ENCODE data around the gene HSF4.

Gene HSF4

DNA sequence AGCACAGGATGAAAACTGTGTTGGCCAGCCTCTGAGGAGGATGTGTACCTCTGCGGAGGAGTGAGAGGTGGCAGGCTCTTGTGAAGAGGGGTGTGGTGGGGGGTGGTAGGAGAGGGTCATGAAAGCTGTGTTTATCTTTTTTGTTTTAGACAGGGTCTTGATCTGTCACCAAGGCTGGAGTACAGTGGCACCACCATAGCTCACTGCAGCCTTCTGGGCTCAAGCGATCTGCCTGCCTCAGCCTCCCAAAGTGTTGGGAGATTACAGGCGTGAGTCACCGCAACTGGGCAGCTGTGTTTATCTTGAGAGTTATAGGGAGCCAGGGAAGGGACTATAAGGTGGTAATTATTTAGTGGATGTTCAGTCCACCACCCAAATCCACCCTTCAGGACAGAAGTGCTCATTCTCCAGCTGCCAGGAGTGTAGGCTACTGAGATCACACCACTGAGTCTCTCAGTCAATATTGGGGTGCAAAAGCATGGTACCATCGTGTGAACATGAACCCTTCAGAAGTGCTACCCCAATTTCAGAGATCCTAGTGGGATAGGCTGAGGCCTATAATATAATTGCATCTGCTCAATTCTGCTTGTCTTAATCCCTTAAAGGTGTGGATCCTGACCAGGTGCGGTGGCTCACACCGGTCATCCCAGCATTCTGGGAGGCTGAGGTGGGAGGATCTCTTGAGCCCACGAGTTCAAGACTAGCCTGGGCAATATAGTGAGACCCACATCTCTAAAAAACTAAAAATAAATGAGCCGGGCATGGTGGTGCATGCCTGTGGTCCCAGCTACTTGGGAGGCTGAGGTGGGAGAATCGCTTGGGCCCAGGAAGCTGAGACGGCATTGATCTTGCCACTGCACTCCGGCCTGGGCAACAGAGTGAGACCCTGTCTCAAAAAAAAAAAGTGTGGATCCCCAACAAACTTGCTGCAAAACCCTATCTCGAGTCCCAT, 26.2 kb downstream of the HSF4 start:
- H3K4me1 ChIP-seq (ENCODE audit: insufficient read depth, poor library complexity, severe bottlenecking), result peaks cover 8% of the 10 kb centered on the region
- ATAC-seq (ENCODE audit: low read depth), result no peak
- no peak overlapping the region for H3K27ac ChIP-seq (ENCODE audit: poor library complexity, severe bottlenecking)
- H3K9me3 ChIP-seq (ENCODE audit: severe bottlenecking), result no peaks in the 10 kb centered on the region
- no peak for DNase-seq (ENCODE audit: low spot score)
- H3K36me3 ChIP-seq (ENCODE audit: low read depth), result peaks cover 31% of the 10 kb centered on the region
- no peaks in the 10 kb centered on the region for H3K27me3 ChIP-seq (ENCODE audit: insufficient read depth, poor library complexity, severe bottlenecking)
- TF ChIP-seq, protein P1, sequence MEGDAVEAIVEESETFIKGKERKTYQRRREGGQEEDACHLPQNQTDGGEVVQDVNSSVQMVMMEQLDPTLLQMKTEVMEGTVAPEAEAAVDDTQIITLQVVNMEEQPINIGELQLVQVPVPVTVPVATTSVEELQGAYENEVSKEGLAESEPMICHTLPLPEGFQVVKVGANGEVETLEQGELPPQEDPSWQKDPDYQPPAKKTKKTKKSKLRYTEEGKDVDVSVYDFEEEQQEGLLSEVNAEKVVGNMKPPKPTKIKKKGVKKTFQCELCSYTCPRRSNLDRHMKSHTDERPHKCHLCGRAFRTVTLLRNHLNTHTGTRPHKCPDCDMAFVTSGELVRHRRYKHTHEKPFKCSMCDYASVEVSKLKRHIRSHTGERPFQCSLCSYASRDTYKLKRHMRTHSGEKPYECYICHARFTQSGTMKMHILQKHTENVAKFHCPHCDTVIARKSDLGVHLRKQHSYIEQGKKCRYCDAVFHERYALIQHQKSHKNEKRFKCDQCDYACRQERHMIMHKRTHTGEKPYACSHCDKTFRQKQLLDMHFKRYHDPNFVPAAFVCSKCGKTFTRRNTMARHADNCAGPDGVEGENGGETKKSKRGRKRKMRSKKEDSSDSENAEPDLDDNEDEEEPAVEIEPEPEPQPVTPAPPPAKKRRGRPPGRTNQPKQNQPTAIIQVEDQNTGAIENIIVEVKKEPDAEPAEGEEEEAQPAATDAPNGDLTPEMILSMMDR (IDR thresholded peaks at IDR 0.05; ENCODE audit: poor library complexity, severe bottlenecking), result no peak
- H3K4me3 ChIP-seq (ENCODE audit: severe bottlenecking), result no peak overlapping the region

DNA sequence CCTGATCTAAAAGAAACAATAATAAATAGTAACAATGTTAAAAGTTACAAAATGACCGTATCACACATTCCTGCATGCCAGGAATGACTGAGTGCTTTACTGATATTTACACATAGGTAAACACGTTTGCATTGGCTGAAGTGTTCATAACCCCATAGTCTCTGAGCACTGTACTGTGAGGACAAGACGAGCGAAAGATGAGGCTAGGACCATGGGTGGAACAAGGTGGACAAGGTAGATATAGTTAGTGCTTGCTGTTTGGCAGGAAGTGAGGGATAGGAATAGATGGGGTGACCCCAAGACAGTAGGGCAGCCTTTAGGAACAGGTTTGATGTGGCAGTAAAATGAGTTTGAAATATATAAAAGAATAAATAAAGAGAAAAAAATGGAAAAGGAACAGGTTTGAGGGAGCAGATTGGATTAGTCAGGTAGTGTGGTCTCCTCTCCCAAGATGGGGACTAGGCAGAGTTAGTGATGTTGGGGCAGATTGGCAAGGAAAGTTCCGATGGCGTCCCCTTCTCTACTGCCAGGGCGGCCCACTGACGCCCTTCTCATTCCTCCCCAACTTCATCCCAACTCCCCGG, 27.0 kb downstream of the HSF4 start:
- Histone ChIP-seq H3K4me1 (ENCODE audit: insufficient read depth, poor library complexity, severe bottlenecking) (peaks cover 8% of the 10 kb centered on the region), H3K27ac (ENCODE audit: poor library complexity, severe bottlenecking) (peak overlapping the region; percentile 61), H3K27me3 (ENCODE audit: insufficient read depth, poor library complexity, severe bottlenecking) (no peaks in the 10 kb centered on the region), H3K9me3 (ENCODE audit: severe bottlenecking) (no peaks in the 10 kb centered on the region), H3K4me3 (ENCODE audit: severe bottlenecking) (peak overlapping the region; percentile 79), H3K36me3 (ENCODE audit: low read depth) (peaks cover 38% of the 10 kb centered on the region)
- TF ChIP-seq, protein P1 (IDR thresholded peaks at IDR 0.05; ENCODE audit: poor library complexity, severe bottlenecking), result no peak
- ATAC-seq (ENCODE audit: low read depth) (no peak), DNase-seq (ENCODE audit: low spot score) (no peak)

DNA sequence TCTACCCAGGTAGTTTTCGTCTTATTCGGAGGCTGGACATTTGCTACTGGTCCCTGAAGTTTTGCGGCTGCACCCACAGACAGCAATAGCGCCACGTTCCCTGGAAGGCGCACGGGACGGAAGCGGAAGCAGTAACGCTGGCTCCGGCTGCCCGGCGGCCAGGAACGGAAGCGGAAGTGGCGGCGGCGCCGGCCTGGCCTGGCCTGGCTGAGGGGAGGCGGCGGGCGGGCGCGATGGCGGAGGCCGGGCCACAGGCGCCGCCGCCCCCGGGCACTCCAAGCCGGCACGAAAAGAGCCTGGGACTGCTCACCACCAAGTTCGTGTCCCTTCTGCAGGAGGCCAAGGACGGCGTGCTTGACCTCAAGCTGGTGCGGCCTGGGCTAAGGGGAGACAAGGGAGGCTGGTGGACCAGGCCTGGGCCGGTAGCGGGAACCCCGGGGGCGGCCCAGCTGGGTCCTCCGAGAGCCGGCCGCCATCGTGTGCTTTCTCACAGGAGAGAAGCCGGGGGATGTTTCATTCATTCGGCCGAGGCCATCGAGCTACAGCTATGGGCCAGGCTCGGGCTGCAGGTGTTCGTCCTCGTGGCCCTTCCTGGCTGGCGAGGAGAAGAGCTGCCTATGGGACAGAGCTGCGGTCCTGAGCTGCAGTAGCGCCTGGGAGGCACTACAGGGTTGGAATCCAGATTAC, 27.6 kb downstream of the HSF4 start, which contains the start of gene E2F4:
TSS of gene E2F4 (plus strand) at position 161 of the 687 bp plus-strand sequence. CDS start at position 234, 73 bp downstream.
- peak within 1 kb of the TSS; percentile 79 for H3K4me3 ChIP-seq (ENCODE audit: severe bottlenecking)
- peak; percentile 96 for ATAC-seq (ENCODE audit: low read depth)
- TF ChIP-seq, protein P1 (IDR thresholded peaks at IDR 0.05; ENCODE audit: poor library complexity, severe bottlenecking), result no peak
- H3K27me3 ChIP-seq (ENCODE audit: insufficient read depth, poor library complexity, severe bottlenecking), result no peaks in the 10 kb centered on the region
- H3K9me3 ChIP-seq (ENCODE audit: severe bottlenecking), result no peaks in the 10 kb centered on the region
- peak; percentile 91 for DNase-seq (ENCODE audit: low spot score)
- H3K36me3 ChIP-seq (ENCODE audit: low read depth), result peaks cover 45% of the 10 kb centered on the region
- H3K27ac ChIP-seq (ENCODE audit: poor library complexity, severe bottlenecking), result peak within 1 kb of the TSS; percentile 61
- H3K4me1 ChIP-seq (ENCODE audit: insufficient read depth, poor library complexity, severe bottlenecking), result peaks cover 8% of the 10 kb centered on the region

DNA sequence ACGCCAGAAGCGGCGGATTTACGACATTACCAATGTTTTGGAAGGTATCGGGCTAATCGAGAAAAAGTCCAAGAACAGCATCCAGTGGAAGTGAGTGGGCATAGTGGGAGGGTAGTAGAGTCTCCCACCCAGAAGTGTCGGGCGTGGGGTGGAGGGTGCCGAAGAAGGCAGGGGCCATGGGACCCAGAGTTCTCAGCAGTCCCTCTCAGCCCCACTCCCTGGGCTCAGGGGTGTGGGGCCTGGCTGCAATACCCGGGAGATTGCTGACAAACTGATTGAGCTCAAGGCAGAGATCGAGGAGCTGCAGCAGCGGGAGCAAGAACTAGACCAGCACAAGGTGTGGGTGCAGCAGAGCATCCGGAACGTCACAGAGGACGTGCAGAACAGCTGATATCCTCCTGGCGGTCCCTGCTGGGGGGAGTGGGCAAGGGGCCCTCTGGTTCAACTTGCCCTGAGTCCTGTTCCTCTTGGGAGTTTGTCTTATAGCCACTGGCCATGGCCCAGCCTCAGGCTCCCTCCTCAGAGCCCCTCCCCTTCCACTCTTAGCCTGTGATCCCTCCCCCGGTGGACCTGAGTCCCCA, 28.3 kb downstream of the HSF4 start:
- TF ChIP-seq, protein P1 (IDR thresholded peaks at IDR 0.05; ENCODE audit: poor library complexity, severe bottlenecking), result no peak
- Histone ChIP-seq H3K9me3 (ENCODE audit: severe bottlenecking) (no peaks in the 10 kb centered on the region), H3K4me1 (ENCODE audit: insufficient read depth, poor library complexity, severe bottlenecking) (peaks cover 8% of the 10 kb centered on the region), H3K36me3 (ENCODE audit: low read depth) (peaks cover 52% of the 10 kb centered on the region), H3K4me3 (ENCODE audit: severe bottlenecking) (peak overlapping the region; percentile 79), H3K27me3 (ENCODE audit: insufficient read depth, poor library complexity, severe bottlenecking) (no peaks in the 10 kb centered on the region), H3K27ac (ENCODE audit: poor library complexity, severe bottlenecking) (peak overlapping the region; percentile 61)
- ATAC-seq (ENCODE audit: low read depth) (no peak), DNase-seq (ENCODE audit: low spot score) (no peak)
